ENCODE measurements around the gene NOTCH4. TPM values are rescaled to one million over a fixed set of nuclear protein-coding genes. Genes with fewer than 3 reads are reported as not detected.

The NOTCH4 gene
- total RNA-seq, 2 donors from 2014 or later, result 2.9 to 3.7 TPM

GRCh38 chr6:32173051-32173727 is 50.7 kb downstream of the NOTCH4 start:
- Histone ChIP-seq H3K27ac (no peak overlapping the region), H3K9ac (ENCODE audit: low read depth in 2 of 2, low read length in 2 of 2) (no peak overlapping the region), H3K9me3 (no peaks in the 10 kb centered on the region), H3K4me3 (no peak overlapping the region), H3K4me1 (peaks cover 16% of the 10 kb centered on the region), H3K36me3 (peaks cover 7% of the 10 kb centered on the region), H3K27me3 (no peaks in the 10 kb centered on the region)
- DNase-seq, result no peak
- intact Hi-C loops (cut with DNase I), result no loop called here
- TF ChIP-seq, protein P1, sequence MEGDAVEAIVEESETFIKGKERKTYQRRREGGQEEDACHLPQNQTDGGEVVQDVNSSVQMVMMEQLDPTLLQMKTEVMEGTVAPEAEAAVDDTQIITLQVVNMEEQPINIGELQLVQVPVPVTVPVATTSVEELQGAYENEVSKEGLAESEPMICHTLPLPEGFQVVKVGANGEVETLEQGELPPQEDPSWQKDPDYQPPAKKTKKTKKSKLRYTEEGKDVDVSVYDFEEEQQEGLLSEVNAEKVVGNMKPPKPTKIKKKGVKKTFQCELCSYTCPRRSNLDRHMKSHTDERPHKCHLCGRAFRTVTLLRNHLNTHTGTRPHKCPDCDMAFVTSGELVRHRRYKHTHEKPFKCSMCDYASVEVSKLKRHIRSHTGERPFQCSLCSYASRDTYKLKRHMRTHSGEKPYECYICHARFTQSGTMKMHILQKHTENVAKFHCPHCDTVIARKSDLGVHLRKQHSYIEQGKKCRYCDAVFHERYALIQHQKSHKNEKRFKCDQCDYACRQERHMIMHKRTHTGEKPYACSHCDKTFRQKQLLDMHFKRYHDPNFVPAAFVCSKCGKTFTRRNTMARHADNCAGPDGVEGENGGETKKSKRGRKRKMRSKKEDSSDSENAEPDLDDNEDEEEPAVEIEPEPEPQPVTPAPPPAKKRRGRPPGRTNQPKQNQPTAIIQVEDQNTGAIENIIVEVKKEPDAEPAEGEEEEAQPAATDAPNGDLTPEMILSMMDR (IDR thresholded peaks at IDR 0.05), result no peak

DNA sequence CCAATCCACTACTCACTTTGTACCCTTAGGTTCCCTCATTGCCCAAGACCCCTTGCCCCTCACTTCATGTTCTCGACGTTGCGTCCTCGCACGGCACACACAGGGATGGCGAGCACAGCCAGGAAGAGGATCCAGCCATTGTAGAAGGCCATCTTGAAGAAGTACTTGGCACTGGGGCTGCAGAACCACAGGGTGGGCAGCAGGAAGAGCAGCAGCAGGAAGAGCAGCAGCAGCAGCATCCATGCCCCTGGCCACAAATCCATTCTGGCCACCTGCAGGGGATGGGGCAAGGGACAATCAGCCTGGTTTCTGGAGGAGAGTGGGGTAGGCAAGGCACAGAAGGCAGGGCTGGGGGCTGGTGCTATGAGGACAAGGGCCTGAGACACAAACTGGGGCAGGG is 52.6 kb downstream of the NOTCH4 start:
- Histone ChIP-seq H3K27ac (no peak overlapping the region), H3K4me1 (peaks cover 11% of the 10 kb centered on the region), H3K27me3 (no peaks in the 10 kb centered on the region), H3K9ac (ENCODE audit: low read depth in 2 of 2, low read length in 2 of 2) (no peak overlapping the region), H3K36me3 (peaks cover 7% of the 10 kb centered on the region), H3K4me3 (no peak overlapping the region), H3K9me3 (no peaks in the 10 kb centered on the region)
- intact Hi-C loops (cut with DNase I), result no loop called here
- TF ChIP-seq, protein P1 (IDR thresholded peaks at IDR 0.05), result no peak
- no peak for DNase-seq

DNA sequence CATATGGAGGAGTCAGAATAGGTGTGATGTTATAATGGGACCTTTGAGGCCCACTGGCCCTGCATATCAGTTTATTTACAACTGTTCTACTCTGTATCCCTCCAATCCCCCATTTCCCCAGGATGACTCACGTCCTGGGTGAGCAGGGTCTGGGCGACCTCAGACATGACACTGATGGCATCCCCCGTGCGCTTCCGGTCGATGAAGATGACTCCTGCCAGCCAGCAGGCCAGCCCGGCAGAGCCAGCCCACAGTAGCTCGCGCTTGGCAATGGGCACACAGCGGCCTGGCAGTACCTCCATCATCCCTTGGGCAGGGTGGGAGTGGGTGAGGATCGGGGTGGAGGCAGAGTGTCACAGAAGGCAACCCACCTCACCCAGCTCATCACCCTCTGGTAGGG is 53.6 kb downstream of the NOTCH4 start:
- no peak overlapping the region for H3K9ac ChIP-seq (ENCODE audit: low read depth in 2 of 2, low read length in 2 of 2)
- H3K27me3 ChIP-seq, result no peaks in the 10 kb centered on the region
- H3K4me1 ChIP-seq, result peaks cover 10% of the 10 kb centered on the region
- intact Hi-C loops (cut with DNase I), result no loop called here
- peaks cover 7% of the 10 kb centered on the region for H3K36me3 ChIP-seq
- no peak for DNase-seq
- no peak overlapping the region for H3K4me3 ChIP-seq
- TF ChIP-seq, protein P1 (IDR thresholded peaks at IDR 0.05), result no peak
- no peak overlapping the region for H3K27ac ChIP-seq
- H3K9me3 ChIP-seq, result no peaks in the 10 kb centered on the region

DNA sequence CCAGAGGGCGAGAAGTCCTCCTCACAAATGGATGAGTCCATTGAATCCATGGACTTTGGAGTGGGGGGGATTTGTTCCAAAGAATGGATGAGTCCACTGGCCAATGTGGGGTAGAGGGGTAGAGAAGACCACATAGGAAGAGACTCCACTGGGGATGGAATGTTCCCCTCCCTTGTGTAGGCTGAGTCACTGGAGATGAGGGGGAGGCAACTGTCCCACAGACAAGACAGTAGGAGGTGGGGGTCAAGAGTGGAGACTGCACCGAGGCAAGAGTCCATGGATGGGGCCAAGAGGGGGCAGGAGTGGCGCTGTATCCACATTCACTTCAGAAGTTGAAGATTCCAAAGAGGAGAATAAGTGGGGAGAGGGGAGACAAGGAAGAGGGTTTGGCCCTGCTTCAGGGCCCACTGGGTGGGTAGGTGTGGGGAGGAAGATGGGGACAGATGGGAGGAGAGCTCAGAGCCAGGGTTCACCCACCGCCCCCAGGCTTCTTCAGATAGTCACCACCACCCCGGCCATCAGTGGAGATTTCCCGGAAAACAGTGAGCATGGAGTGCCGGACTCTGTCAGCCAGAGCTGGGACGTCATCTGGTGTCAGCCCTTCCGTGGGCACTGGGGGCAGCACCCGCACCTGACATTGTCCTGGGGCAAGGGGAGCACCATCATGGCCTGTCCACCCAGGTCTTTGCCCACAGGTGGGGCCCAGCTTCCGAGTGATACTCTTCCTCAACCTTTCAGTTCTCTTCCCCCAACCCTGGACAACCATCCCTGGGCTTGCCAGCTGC is 54.9 kb downstream of the NOTCH4 start:
- Histone ChIP-seq H3K4me1 (peaks cover 3% of the 10 kb centered on the region), H3K36me3 (peaks cover 7% of the 10 kb centered on the region), H3K9me3 (no peaks in the 10 kb centered on the region), H3K9ac (ENCODE audit: low read depth in 2 of 2, low read length in 2 of 2) (no peak overlapping the region), H3K4me3 (no peak overlapping the region), H3K27ac (no peak overlapping the region), H3K27me3 (no peaks in the 10 kb centered on the region)
- no peak for DNase-seq
- TF ChIP-seq, protein P1 (IDR thresholded peaks at IDR 0.05), result no peak
- intact Hi-C loops (cut with DNase I), result no loop called here

- Histone ChIP-seq H3K9me3 (no peaks in the 10 kb centered on the region), H3K27me3 (no peaks in the 10 kb centered on the region), H3K9ac (ENCODE audit: low read depth in 2 of 2, low read length in 2 of 2) (no peak overlapping the region), H3K27ac (no peak overlapping the region), H3K36me3 (peaks cover 7% of the 10 kb centered on the region), H3K4me1 (peaks cover 3% of the 10 kb centered on the region), H3K4me3 (no peak overlapping the region)
- intact Hi-C loops (cut with DNase I), result no loop called here
- no peak for DNase-seq
- TF ChIP-seq, protein P1 (IDR thresholded peaks at IDR 0.05), result no peak
These were observed 55.5 kb downstream of the NOTCH4 start for GRCh38 chr6:32168350-32168749.
